IPS-NIHi11 (cell line): ENCODE measurements around the gene TSR1.

Experiments
- DNase-seq: peaks from one replicate; pipeline ENCODE4 v3.0.0; 2012; ENCODE audit warnings: mixed read lengths, low spot score

Gene TSR1

DNA sequence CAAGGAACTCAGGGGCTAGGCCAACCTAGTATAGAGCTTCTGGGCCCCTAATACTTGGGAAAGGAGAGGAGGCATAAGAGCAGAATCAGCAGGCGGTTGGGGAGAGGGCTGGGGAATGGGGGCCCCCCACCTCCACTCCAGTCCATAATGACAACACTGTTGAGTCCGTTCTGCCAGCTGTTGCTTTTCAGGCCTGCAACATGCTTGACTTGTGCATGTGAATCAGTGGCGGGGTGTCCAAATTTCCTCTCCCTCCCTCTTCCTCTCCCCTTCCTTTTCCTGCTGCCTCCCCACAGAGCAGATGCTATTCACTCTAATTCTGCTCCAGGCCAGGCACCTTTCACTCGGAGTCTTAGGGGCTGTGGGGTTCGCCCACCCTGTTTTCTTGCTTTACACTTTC lies 32.8 kb upstream of the TSR1 start:
- DNase-seq = no peak

DNA sequence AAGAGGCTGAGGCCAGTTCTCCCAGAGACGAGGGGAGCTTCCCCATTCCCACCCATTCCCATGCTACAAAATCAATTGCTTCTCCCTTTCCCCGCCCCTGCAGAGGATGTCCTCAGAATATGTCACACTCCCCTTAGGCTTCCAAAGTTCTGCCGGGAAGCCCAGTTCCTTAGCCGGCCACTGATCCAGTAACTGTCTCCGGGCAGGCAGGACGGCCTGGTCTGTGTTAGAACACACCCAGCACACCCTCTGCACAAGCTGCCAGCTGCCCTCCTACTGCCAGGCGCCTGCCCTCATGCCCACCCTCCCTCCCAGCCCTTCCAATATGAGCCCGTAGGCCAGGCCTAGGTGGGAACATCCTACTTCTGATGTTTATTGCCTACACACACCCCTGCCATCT lies 32.1 kb upstream of the TSR1 start:
- DNase-seq = no peak

DNA sequence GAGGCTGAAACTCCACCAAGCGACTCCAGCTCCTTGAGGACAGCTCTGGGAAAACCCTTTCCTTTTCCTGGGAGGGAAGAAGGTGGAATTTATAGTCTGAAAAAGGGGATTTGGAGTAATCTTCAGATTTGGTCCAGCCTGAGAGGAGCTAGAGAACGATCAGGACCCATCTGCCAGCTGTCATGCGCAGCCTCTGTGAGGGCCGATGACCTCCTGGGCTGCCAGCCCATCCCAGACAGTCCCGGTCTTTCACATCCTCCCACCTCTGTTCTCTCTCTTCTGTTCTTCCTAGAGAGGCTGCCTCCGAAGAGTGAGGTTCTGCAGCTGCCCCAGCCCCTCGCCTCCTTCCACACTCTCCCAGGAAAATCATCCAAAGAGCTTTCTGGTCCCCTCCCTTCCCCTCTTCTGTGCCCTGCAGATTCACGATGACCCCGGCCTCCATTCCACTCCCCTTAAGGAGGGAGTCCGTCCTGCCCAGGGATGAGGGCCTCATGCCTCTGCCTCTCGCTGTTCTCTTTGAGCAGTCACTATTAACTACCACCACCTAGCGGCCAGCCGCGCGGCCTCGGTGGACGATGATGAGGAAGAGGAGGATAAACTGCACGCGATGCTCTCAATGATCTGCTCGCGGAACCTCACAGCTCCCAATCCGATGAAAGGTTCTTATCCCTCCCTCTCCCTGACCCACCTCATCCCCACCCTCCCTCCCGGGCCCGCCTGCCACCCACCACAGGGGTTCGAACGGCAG lies 30.7 kb upstream of the TSR1 start:
- peak; percentile 69 for DNase-seq

DNA sequence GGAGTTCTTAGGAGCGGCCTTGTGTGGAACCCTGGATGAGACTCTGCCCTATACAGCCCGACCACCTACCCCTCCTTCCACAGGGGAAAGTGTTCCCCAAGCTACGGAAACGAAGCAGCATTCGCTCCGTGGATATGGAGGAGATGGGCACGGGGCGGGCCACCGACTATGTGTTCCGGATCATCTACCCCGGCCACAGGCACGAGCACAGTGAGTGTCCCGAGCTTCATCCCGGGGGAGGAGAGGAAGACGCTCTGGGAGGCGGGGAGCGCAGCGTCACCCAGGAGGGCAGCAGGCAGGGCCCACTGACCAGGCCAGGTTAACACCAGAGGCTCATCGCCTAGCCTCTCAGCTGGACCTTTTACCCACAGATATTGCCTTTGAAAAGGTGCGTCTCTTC lies 28.9 kb upstream of the TSR1 start:
- no peak for DNase-seq

DNA sequence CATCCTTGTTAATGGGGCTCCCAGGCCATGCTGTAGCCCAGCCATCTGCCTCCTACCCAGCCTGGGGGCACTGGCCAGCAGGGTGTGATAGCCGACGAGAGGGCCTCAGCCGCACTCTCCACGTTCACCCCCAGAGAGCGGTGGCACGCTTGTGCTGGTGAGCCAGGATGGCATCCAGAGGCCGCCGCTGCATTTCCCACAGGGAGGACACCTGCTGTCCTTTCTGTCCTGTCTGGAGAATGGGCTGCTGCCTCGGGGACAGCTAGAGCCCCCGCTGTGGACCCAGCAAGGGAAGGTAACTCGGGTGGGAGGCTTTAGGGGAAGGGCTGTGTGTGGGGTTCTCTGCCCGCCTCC lies 28.5 kb upstream of the TSR1 start:
- no peak for DNase-seq

DNA sequence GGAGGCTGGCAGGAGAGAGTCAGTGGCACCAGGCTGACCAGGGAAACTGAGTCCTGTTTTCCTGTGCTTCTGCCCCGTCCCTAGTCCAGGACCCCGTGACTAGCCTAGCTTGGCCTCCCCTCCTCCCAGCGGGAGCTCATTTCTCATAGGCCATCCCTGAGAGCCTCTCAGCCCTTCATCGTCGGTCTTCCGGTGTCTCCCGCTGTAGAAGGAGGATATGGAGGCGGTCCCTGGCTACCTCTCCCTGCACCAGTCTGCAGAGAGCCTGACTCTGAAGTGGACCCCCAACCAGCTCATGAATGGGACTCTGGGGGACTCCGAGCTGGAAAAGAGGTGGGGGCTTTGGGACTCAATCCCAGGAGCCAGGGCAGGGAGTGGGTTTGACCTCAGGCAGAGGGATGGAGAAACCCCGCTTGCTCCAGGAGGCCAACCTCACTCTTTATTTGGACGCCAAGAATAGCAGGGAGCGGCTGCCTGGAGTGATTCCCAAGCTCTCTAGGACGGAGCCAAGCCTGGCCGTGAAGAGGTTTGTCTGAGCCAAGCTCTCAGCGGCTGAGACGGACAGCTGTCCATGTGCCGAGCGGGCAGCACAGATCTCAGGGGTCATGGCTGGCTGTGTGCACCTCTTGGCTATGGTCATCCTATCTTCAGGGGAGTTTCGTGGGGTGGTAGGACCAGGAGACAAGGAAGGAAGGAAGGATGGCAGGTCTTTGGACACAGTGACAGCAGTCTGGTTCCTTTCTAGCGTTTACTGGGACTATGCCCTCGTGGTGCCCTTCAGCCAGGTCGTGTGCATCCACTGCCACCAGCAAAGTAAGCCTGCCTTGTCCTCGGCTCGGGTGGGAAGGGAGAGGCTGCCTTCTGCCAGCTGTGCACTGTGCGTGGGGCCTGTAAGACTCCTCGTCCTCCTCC lies 27.9 kb upstream of the TSR1 start:
- no peak for DNase-seq

DNA sequence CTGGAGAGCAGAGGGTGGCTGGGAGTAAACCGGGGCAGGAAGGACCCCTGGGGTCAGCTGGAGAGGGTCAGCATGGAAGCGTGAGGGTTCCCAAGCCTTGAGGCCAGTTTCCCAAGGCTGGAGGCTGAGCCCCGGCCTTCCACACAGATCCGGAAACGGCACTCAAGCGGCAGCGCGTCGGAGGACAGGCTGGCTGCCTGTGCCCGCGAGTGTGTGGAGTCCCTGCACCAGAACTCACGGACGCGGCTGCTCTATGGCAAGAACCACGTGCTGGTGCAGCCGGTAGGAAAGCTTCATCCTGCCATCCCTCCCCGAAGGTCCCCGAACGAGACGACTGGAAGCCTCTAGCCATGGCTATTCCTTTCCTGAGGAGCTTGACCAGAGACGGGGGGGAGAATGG lies 27.1 kb upstream of the TSR1 start:
- no peak for DNase-seq

DNA sequence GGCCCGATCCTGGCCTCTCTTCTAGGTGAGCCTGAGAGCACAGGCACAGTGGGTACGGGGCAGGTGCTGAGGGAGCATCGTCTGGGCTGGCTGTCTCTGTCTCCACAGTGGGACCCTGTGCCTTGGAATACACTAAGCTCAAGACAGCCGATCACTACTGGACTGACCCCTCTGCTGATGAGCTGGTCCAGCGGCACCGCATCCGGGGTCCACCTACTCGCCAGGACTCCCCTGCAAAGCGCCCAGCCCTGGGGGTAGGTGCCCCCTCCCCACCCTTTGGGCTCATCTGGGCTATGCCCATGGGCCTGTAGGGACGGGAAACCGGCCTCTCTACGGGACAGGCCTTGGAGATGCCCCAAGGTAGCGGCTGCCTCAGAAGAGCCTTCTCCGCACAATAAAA lies 26.6 kb upstream of the TSR1 start:
- no peak for DNase-seq

DNA sequence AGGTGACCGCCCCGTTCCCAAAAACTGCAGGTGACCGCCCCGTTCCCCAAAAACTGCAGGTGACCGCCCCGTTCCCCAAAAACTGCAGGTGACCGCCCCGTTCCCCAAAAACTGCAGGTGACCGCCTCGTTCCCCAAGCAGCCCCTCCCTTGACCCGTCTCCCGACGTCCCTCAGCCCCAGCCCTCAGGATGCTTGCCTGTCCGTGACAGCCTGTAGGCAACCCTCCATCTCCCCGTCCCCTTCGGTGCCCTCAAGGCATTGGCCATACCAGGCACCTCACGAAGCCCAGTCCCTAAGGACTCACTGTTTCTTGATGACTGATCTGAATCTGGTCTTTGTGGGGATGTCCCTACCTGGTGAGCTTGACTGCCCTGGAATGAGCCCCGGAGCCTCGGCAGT lies 26.2 kb upstream of the TSR1 start:
- DNase-seq = no peak

DNA sequence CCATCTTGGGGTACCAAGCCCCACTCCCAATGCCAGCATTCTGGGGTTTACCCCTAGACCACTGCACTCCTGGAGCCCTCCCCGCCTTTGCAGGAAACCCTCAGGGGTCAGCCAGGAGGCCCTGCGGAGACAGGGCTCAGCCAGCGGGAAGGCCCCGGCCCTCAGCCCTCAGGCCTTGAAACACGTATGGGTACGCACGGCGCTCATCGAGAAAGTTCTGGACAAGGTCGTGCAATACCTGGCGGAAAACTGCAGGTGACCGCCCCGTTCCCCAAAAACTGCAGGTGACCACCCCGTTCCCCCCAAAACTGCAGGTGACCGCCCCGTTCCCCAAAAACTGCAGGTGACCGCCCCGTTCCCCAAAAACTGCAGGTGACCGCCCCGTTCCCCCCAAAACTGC lies 25.8 kb upstream of the TSR1 start:
- DNase-seq = no peak

DNA sequence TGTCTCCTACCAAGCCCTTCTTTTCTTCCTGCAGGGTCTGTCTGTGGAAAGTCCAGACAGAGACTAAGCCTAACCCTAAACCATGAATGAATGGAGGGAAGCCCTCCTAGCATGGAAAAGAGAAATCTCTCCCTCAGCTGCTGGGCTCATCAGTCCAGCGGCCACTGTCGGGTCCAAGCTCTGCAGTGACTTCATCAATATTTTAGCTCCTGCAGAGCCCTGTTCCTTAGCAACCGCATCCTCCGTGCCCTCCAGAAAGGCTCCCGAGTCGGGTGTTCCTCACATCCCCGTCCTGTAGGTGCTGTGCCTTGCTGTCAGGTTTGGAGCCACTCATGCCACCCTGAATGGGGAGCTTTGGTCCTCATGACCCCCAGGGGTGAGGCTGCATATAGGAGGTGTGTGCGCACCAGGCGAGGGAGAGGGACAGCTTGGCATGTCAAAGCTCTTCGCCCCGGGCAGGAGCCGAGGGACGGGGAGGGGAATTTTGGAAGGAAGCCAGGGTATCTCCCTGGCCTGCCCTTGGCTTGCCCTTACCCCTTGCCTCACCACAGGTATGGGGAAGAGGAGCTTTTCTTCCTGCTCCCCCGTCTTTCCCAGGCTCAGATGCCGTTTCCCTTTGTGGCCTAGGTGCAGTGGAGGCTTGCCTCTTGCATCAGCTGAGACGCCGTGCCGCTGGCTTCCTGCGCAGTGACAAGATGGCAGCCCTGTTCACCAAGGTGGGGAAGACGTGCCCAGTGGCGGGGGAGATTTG lies 24.9 kb upstream of the TSR1 start:
- DNase-seq = no peak

DNA sequence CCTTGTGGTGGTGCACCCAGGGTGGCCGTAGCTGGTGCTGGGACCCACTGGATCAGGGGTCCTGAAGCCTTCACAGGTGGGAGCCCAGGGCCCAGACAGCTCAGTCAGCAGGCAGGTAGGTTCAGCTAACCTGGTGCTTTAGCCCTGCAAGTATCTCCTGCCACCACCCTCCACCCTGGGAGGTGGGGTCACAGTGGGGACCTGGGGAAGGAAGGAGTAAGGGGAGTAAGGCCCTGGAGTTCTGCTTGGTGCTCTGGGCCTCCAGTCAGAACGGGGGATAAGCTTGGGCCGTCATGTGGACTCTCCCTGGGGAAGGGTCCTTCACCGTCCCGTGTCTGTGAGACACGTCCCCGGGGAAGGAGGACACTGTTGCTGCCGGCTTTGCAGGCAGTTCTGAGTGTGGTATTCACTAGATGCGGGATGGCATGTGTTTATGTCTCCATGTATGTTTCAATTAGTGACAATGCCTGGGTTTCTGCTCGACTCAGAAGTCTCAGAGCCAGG lies 21.7 kb upstream of the TSR1 start:
- no peak for DNase-seq

DNA sequence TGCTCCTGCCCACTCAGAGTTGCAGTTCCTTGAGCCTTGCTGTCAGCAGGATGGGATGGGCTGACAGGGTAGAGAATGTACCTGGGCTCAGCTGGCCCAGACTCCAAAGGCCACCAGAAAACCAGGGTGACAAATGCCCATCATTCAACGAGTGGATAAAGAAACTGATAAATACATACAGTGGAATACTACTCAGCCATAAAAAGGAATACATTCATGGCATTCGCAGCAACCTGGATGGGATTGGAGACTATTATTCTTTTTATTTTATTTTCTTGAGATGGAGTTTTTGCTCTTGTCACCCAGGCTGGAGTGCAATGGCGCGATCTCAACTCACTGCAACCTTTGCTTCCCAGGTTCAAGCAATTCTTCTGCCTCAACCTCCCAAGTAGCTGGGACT lies 21.0 kb upstream of the TSR1 start:
- no peak for DNase-seq

DNA sequence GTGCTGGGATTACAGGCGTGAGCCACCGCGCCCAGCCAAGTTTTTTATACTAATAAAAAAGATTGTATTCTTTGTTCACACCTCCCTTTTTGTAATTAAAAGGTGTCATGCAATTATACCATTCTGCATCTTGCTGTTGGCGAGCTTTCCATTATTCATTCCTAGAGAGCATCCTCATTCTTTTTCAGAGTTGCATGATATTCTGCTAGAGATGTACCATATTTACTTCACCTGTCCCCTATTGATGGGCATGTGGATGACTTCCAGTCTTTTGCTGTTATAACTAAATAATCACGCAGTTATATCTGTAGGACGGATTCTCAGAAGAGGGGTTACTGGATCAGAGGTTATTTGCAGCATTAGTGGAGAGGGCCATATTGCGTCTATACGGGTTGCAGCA lies 18.1 kb upstream of the TSR1 start:
- DNase-seq = no peak

DNA sequence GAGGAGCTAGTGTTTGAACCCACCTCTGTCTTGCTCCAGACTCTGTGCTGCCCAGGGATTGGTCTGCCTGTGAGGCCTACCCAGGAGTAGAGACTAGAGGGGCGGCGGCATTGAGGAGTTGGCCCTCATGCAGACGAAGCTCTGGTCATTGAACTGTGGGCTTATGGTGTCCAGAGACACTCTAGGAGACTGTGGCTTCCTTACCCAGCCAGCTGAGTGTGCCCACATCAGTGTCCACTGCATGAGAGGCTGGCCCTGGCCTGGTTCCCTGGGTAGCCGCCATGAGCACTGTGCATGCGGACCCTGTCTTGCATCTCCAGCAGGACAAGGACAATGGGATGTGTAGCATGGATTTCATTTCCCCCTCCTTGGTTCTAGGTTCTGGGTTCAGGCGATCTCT lies 15.0 kb upstream of the TSR1 start:
- no peak for DNase-seq

DNA sequence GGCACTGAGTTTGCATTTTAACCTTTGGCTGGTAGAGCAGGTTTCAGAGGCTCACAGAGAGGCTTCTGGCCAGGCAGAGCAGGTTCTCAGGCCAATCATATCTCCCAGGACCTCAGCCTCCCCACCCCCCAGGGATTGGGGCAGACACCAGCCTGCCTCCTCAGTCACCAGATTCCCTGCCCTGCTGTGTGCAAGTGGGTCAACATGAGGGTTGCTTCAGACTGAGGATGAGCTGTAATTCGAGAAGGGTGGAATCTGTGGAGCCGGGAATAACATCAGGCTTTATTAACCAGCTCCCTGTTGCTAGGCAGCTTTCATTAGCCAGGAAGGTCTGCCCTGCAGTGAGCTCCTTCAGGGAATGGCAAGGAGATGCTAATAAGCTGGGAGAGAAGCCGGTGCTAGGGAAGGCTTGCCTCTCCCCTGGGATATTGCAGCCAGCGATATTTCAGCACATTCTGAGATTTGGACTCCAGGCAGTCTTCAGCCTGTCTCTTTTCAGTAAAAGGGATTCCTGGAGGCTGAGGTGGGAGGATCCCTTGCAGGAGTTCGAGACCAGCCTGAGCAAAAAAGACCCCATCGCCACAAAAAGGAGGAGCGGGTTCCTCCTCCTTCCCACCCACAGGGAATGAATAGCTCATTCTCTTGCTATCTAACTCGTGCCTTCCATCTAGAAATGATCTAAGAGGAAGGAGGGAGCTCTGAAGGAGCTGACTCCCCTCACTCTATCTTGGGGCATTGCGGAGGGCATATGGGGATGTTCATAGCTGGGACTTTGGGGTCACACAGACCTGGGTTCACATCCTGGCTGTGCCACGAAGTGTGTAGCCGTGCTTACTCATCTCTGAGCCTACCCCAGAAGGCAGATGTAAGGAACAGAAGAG lies 11.8 kb upstream of the TSR1 start:
- peak; percentile 84 for DNase-seq

DNA sequence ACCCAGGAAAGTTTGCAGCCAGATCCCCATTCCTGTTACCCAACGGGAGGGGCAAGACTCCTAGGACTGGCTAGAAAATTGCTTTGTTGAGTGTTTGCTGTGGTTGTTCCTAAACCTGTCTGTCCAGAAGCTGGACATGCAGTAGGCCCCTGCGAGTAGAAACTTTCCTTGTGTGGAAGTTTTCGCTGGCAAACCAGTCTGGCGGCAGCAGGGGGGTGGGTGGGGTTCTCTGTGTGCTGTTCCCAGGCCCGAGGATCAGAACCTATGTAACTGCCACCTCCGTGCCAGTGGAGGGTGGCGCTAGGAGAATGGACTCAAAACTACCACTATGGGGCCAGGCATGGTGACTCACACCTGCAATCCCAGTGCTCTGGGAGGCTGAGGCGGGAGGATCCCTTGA lies 10.2 kb upstream of the TSR1 start:
- no peak for DNase-seq

DNA sequence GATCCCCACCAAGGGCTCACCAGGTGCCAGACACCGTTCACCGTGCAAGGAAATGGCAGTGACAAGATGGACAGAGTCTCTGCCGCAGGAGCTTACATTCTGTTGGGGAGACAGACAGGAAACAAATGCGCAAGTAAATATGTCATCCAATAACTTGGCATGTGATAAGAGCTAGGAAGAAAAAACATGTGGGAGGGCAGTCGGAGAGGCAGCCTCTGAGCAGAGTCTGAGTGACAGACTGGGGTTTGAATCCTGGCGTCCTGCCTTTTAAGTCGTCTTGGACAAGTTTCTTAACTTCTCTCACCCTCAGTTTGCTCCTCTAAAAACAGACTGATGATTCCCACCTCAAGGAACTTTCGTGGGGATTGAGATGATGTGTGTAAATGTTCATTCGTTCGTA lies 8.3 kb upstream of the TSR1 start:
- no peak for DNase-seq

DNA sequence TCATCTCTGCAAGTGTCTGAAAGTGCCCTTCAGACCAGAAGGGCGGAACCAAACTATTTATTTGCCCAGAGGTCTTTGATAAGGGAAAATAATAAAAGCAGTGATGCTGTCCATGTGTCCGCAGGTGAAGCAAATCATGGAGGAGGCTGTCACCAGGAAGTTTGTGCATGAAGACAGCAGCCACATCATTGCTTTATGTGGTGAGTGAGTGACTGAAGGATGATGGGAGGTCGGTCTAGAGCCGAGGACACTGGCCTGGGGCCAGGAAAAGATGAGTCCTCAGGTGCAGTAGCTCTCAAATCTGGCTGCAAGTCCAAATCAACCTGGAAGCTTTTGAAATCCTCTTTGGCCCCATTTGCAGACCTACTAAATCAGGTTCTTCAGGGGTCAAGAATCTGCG lies 7.2 kb upstream of the TSR1 start:
- no peak for DNase-seq

DNA sequence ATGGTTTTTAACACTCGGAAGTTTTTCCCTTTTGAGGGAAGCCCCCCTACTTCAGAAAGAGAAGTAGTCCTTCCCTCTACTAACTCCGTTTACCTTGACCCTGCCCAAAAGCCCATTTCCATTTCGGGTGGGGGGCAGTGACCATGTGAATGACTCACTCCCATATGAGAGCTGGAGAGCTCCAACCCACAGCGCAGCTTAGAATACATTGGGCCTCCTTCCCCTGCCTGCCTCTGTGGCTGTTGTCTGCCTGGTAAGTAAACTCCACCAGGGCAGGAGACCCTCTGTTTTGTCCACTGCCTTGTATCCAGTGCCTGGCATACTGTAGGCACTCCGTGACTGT lies 2.0 kb upstream of the TSR1 start:
- peak; percentile 38 for DNase-seq

DNA sequence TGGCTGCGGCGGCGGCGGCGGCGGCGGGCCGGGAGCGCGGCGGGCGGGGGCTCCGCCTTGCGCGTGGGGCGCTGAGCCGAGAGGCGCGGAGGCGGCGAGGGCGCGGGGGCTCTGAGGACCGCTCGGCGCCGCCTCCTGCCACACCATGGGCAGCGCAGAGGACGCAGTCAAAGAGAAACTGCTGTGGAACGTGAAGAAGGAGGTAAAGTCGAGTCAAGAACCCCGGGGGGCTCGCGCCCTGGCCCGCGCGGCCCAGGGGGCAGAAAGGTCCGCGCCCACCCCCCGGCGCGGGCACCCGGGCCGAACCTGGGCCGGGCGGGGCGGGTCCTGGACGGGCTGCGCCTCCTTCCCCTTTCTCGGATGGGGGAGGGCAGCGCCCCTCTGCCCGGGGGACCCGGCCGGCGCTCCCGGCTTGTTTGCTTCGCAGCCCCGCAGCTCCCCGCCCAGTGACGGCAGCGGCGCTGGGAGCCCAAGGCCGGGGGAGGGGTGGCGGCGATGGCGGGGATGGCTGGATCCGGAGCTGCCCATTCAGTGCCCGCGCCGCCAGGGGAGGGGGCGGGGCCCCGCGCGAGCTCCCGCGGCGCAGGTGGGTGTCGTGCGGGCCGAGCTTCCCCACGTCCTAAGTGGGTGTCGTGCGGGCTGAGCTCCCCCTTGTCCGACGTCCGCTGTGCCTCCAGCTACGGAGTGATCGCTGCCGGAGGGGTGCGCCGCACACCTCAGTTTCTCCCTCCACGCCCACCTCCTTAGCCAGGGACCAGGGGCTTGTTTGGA lies 1.5 kb upstream of the TSR1 start:
- peak; percentile 89 for DNase-seq
